ENCODE results near the gene DYNLT2. TPM values are rescaled to one million over a fixed set of nuclear protein-coding genes. Genes with fewer than 3 reads are reported as not detected.

The DYNLT2 gene
- 0.44 to 0.68 TPM (median 0.57 TPM) in 5 replicates for total RNA-seq (2022; extraction: Qiagen RNA extraction; ENCODE audit: low read depth)

GRCh38 chr6:169751242-169752073 lies at the start of gene DYNLT2, which contains the start of gene ERMARD:
Gene DYNLT2 (minus strand): TSS chr6:169751572. CDS start chr6:169751458, 114 bp downstream.
Gene ERMARD (plus strand): TSS chr6:169751622. CDS start chr6:169751658, 36 bp downstream.

DNA sequence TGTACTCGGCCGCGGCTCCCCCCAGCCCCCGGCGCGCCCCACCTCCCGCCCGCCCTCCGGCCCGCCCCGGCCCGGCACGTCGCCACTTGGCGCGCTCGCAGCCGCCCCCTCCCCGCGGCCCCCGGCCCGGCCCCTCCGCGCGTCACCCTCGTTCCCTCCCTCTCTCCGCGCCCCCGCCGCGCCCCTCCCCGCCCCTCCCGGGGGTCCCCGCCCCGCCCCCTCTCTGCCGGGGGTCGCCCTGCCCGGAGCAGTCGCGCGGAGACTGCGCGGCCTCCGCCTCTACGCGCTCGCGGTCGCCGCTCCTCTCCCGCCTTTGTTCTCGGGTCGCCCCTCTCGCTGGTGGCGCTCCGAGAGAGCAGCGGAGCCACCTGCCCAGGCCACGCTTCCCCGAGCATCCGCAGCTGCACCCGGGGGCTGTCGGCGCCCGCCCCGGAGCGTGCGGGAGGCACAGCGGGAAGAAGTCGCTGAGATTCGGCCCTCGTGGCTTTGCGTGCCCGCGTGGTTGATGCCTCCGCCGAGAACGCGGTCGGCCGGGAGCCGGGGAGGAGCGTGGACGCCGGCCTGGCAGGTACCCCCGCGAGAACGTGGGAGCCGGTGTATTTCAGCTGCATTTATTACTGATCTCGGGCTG lies 26.8 kb downstream of the DYNLT2 start, which contains the start of gene PHF10:
Gene PHF10, minus strand, starts transcription at position 7 of the 631 bp plus-strand sequence. CDS start 569 bp downstream, outside the sequence.

GRCh38 chr6:169701954-169702839 lies 49.2 kb downstream of the DYNLT2 start, which contains the start of the genes C6orf120 and WDR27:
Gene C6orf120 (plus strand): TSS chr6:169702126. CDS start chr6:169702460, 334 bp downstream.
Gene WDR27 (minus strand): TSS chr6:169702029. CDS start chr6:169689005, 13,024 bp downstream.

Other genes with a start within 250 kb of the DYNLT2 start
- 8.1 to 12.2 TPM (median 11.4 TPM) in 5 replicates for gene WDR27, start 49.5 kb downstream of the DYNLT2 start, total RNA-seq (2022; extraction: Qiagen RNA extraction; ENCODE audit: low read depth)
- gene C6orf120, start 49.4 kb downstream of the DYNLT2 start, total RNA-seq (2022; extraction: Qiagen RNA extraction; ENCODE audit: low read depth), result 8.2 to 14.8 TPM (median 12.9 TPM) in 5 replicates
- gene PHF10, start 27.1 kb downstream of the DYNLT2 start, total RNA-seq (2022; extraction: Qiagen RNA extraction; ENCODE audit: low read depth), result 22.4 to 26.8 TPM (median 22.8 TPM) in 5 replicates
- gene ERMARD, start 50 bp upstream of the DYNLT2 start, total RNA-seq (2022; extraction: Qiagen RNA extraction; ENCODE audit: low read depth), result 6.4 to 8.4 TPM (median 6.9 TPM) in 5 replicates

Data from A549 treated with GW870086 at 1 μM for 4 hours (cell line).